GM12878 (cell line): Measurements from ENCODE around the gene AAGAB. TPM values are rescaled to one million over a fixed set of nuclear protein-coding genes. Genes with fewer than 3 reads are reported as not detected.

ENCODE experiments used
- ATAC-seq: fragments of 200-7000 bp; cut with Tn5 transposase; 3 replicates; pipeline ENCODE4 v1.9.1; 2020; ENCODE audit warnings: mild to moderate bottlenecking, moderate library complexity
- BruUV-seq: library from RNA; stranded (reverse); fragments of 400-500 nt; replicated peaks from 2 replicates; lab custom pipeline; 2021; lab: Mats Ljungman, UMichigan
- CTCF ChIA-PET: fragments of 300-600 bp; sonication (Branson Sonifier 250); formaldehyde crosslinking; extraction: SDS; loops from one replicate; lab custom pipeline; 2021; ENCODE audit warnings: inconsistent platforms; lab: Yijun Ruan, JAX
- POLR2A ChIA-PET: fragments of 350-600 bp; formaldehyde crosslinking; extraction: SDS; loops from one replicate; lab custom pipeline; 2021; ENCODE audit warnings: inconsistent platforms; lab: Charles Lee
- RAD21 ChIA-PET: fragments of 300-600 bp; sonication (Branson Sonifier 250); formaldehyde crosslinking; loops from one replicate; lab custom pipeline; 2023; ENCODE audit warnings: antibody characterized with exemption; ENCODE audit not compliant: unreplicated experiment; lab: Charles Lee
- SMC1A ChIA-PET: fragments of 300-600 bp; sonication (Branson Sonifier 250); formaldehyde crosslinking; loops from one replicate; lab custom pipeline; 2023; ENCODE audit not compliant: unreplicated experiment, uncharacterized antibody; lab: Charles Lee
- DNase-seq: peaks from one replicate; pipeline ENCODE4 v3.0.0-alpha.2; 2011; ENCODE audit warnings: low read depth, low spot score
- FAIRE-seq: peaks from 3 replicates; lab custom pipeline; 2011; peaks lifted over from hg19 to GRCh38; lab: Jason Lieb, UNC
- H2AFZ ChIP-seq: 2 replicates; pipeline ENCODE4 v1.6.0; 2011; ENCODE audit warnings: low read depth, low read length, control low read depth; ENCODE audit not compliant: control insufficient read depth
- H3K27ac ChIP-seq: 2 replicates; pipeline ENCODE4 v1.5.1; 2011; ENCODE audit warnings: control low read depth; ENCODE audit not compliant: control insufficient read depth, insufficient read depth
- H3K27me3 ChIP-seq, 2 experiments: replicated peaks in 1 of 2; 2 replicates each; pipeline versions ENCODE4 v1.6.0 to v1.6.1; 2011; ENCODE audit warnings: low read length in 1 of 2; ENCODE audit not compliant: control insufficient read depth in 2 of 2, insufficient read depth in 2 of 2
- H3K36me3 ChIP-seq, 2 experiments: 2 replicates each; pipeline ENCODE4 v1.5.1; 2011; ENCODE audit warnings: low read length in 1 of 2; ENCODE audit not compliant: control insufficient read depth in 2 of 2, insufficient read depth in 2 of 2
- H3K4me1 ChIP-seq: 2 replicates; pipeline ENCODE4 v1.6.1; 2011; ENCODE audit warnings: mild to moderate bottlenecking, low read length, moderate library complexity, mixed read lengths; ENCODE audit not compliant: control insufficient read depth, insufficient read depth
- H3K4me2 ChIP-seq: 2 replicates; pipeline ENCODE4 v1.6.0; 2011; ENCODE audit warnings: control low read depth; ENCODE audit not compliant: control insufficient read depth, insufficient read depth
- H3K4me3 ChIP-seq: fragments of 200-600 bp; sonication (generic); 2 replicates; pipeline ENCODE4 v1.5.1; 2016
- H3K79me2 ChIP-seq: 2 replicates; pipeline ENCODE4 v1.6.0; 2011; ENCODE audit warnings: low read length; ENCODE audit not compliant: control insufficient read depth, insufficient read depth
- H3K9ac ChIP-seq: 2 replicates; pipeline ENCODE4 v1.8.0; 2011; ENCODE audit warnings: low read length, control low read depth, mixed read lengths; ENCODE audit not compliant: control insufficient read depth, insufficient read depth
- H3K9me3 ChIP-seq: replicated peaks from 3 replicates; pipeline ENCODE4 v1.5.1; 2011; ENCODE audit warnings: mild to moderate bottlenecking, low read length; ENCODE audit not compliant: control insufficient read depth, insufficient read depth
- H4K20me1 ChIP-seq: 2 replicates; pipeline ENCODE4 v1.6.0; 2011; ENCODE audit not compliant: control insufficient read depth, insufficient read depth
- CEBPZ ChIP-seq: fragments of 150-350 bp; IDR thresholded peaks from 2 replicates; pipeline ENCODE4 v1.6.1; 2016; ENCODE audit warnings: low read depth, low read length
- CUX1 ChIP-seq: IDR thresholded peaks from 2 replicates; pipeline ENCODE4 v1.6.1; 2012; ENCODE audit warnings: improper control_type of control experiment, low read depth, low read length; ENCODE audit not compliant: insufficient replicate concordance
- MTA2 ChIP-seq: fragments of 450-650 bp; IDR thresholded peaks from 2 replicates; pipeline ENCODE4 v1.6.1; 2016; ENCODE audit warnings: low read depth, mild to moderate bottlenecking, moderate library complexity
- PBX3 ChIP-seq: IDR thresholded peaks from 2 replicates; pipeline ENCODE4 v1.6.1; 2011; ENCODE audit warnings: mild to moderate bottlenecking, low read depth, low read length, moderate library complexity; ENCODE audit not compliant: insufficient replicate concordance
- RBBP5 ChIP-seq: fragments of 200-600 bp; sonication (generic); conservative IDR thresholded peaks from 2 replicates; pipeline ENCODE4 v1.6.1; 2016
- STAT1 ChIP-seq: fragments of 450-650 bp; conservative IDR thresholded peaks from 2 replicates; pipeline ENCODE4 v1.6.1; 2014; ENCODE audit warnings: antibody characterized with exemption, mild to moderate bottlenecking
- TARDBP ChIP-seq: IDR thresholded peaks from 2 replicates; pipeline ENCODE4 v1.6.1; 2016; ENCODE audit warnings: borderline replicate concordance
- ZBTB4 ChIP-seq: fragments of 450-650 bp; formaldehyde crosslinking; IDR thresholded peaks from 2 replicates; pipeline ENCODE4 v1.4.0; 2022; ENCODE audit warnings: mild to moderate bottlenecking, moderate library complexity
- WGBS: methylation state at CpG from one replicate; pipeline ENCODE4 v1.1.6; 2016; ENCODE audit warnings: low lambda C conversion rate; ENCODE audit not compliant: insufficient replicate concordance, insufficient coverage; ENCODE audit errors: missing lambda C conversion rate; 5-methylcytosine and 5-hydroxymethylcytosine counted together
- in situ Hi-C: fragments of 300-500 bp; cut with MboI; formaldehyde crosslinking; loops from 9 replicates; pipeline ENCODE4 v1.14.3; 2018; ENCODE audit warnings: mixed read lengths
- intact Hi-C: fragments of 100-400 bp; cut with micrococcal nuclease; formaldehyde crosslinking; loops from one replicate; pipeline ENCODE4 v1.14.2; 2022; ENCODE audit not compliant: unreplicated experiment
- polyA plus RNA-seq, 11 experiments: library from polyadenylated mRNA; depleted of rRNA in 4 of 11; unstranded in 6 of 11; stranded (reverse) in 5 of 11; fragments of >200 nt; fragmentation: Nextera tagmentation in 4 of 11; fragmentation: Illumina TruSeq in 1 of 11; extraction: Ambion mirVana in 4 of 11; extraction: Trizol in 1 of 11; gene quantifications; 1 replicate in 1 of 11; 2 replicates in 10 of 11; pipeline versions ENCODE4 v1.2.1 to v1.2.3, GENCODE V29; 2011 to 2016; ENCODE audit warnings: inconsistent platforms in 2 of 11, missing spikeins in 2 of 11, low read depth in 1 of 11
- total RNA-seq, 4 experiments: library from RNA; depleted of rRNA in 3 of 4; stranded (reverse); fragments of >200 nt in 3 of 4; fragmentation: Illumina TruSeq in 1 of 4; extraction: Trizol in 1 of 4; gene quantifications; 2 replicates each; pipeline versions ENCODE4 v1.2.1 to v1.2.3, GENCODE V29; 2013 to 2021

AAGAB gene
- total and polyA plus RNA-seq, 10 of the 15 experiments (the other 5 are each of a cell fraction or from before 2014, with no cell fraction given), result 11.4 to 62.3 (median 38.0) TPM

GRCh38 chr15:67241132-67241855 is 13.2 kb downstream of the AAGAB start:
- Histone ChIP-seq H4K20me1 (no peaks in the 10 kb centered on the region), H3K9ac (peak overlapping the region; percentile 17; the same call in 1 of the 2 replicates), H3K27me3 (no peaks in the 10 kb centered on the region), H3K79me2 (peaks cover 31% of the 10 kb centered on the region), H2AFZ (no peak overlapping the region), H3K36me3 (peaks cover 0 to 4% of the 10 kb centered on the region in 2 experiments; a peak in 1 of 4 replicates), H3K4me1 (peaks cover 30% of the 10 kb centered on the region), H3K4me3 (peak overlapping the region; percentile 65), H3K9me3 (no peaks in the 10 kb centered on the region), H3K27ac (peak overlapping the region; percentile 67), H3K4me2 (peak overlapping the region; percentile 69)
- no TSS peak for BruUV-seq
- FAIRE-seq (peak; percentile 64), DNase-seq (peak; percentile 80), ATAC-seq (peak; percentile 90)
- intact Hi-C loops, result loop anchor here (2.0 to 5.0 kb wide), 4 partner anchors 62 to 174 kb away; partner anchors contain the start of gene SMAD3
- ChIA-PET SMC1A (interaction anchor here (0.8 to 2.8 kb wide), 25 partner anchors 9 to 295 kb away, joined by 3 to 28 read pairs (median 5); partner anchors contain the start of genes AAGAB and IQCH), RAD21 (interaction anchor here (0.9 to 2.8 kb wide), 10 partner anchors 15 to 295 kb away, joined by 3 to 21 read pairs (median 6); no protein-coding TSS in a partner anchor), CTCF (interaction anchor here (0.8 to 4.3 kb wide), 20 partner anchors 8 to 295 kb away, joined by 3 to 69 read pairs (median 4); no protein-coding TSS in a partner anchor), POLR2A (no interaction called here)
- WGBS, result 3% methylated on average over 4 of the region's 4 CpGs
- in situ Hi-C loops, result no loop called here
- TF ChIP-seq MTA2 (peak; percentile 51; the same call in 1 of the 2 replicates), RBBP5 (peak; percentile 37; the same call in 1 of the 2 replicates), STAT1 (no peak), CEBPZ (no peak), ZBTB4 (CRISPR knock-in tag) (no peak), PBX3 (peak; percentile 75), CUX1 (peak; percentile 31), TARDBP (no peak)
